HepG2 (cell line): Measurements from ENCODE around the gene COMT. TPM values are rescaled to one million over a fixed set of nuclear protein-coding genes. Genes with fewer than 3 reads are reported as not detected.

ENCODE experiments used
- CEBPG ChIP-seq: IDR thresholded peaks from 2 replicates; pipeline ENCODE4 v1.6.1; 2016
- DR1 ChIP-seq: sonication (generic); formaldehyde crosslinking; IDR thresholded peaks from 2 replicates; pipeline ENCODE4 v1.8.0; 2021; ENCODE audit warnings: mild to moderate bottlenecking, missing genetic modification reagents, inconsistent platforms
- FOXA1 ChIP-seq, 2 experiments: fragments of 450-650 bp in 1 of 2; sonication (generic) in 1 of 2; formaldehyde crosslinking in 1 of 2; IDR thresholded peaks; 2 replicates each; pipeline versions ENCODE4 v1.4.0 to v1.6.1; 2016 to 2020; ENCODE audit warnings: missing genetic modification reagents in 1 of 2
- HMGXB4 ChIP-seq, 2 experiments: sonication (generic) in 1 of 2; formaldehyde crosslinking in 1 of 2; IDR thresholded peaks; 2 replicates each; pipeline versions ENCODE4 v1.4.0 to v1.6.1; 2018 to 2020; ENCODE audit warnings: missing genetic modification reagents in 2 of 2, borderline replicate concordance in 1 of 2, low read depth in 1 of 2, mild to moderate bottlenecking in 1 of 2, missing biosample characterization in 1 of 2
- MTA1 ChIP-seq: sonication (generic); formaldehyde crosslinking; IDR thresholded peaks from 2 replicates; pipeline ENCODE4 v1.4.0; 2020; ENCODE audit warnings: missing genetic modification reagents, mild to moderate bottlenecking, borderline replicate concordance
- MYNN ChIP-seq: sonication (generic); formaldehyde crosslinking; IDR thresholded peaks from 2 replicates; pipeline ENCODE4 v1.4.0; 2020; ENCODE audit warnings: mild to moderate bottlenecking, low read depth, missing genetic modification reagents
- NFRKB ChIP-seq: fragments of 450-650 bp; IDR thresholded peaks from 2 replicates; pipeline ENCODE4 v1.6.1; 2017
- SPEN ChIP-seq: sonication (generic); formaldehyde crosslinking; IDR thresholded peaks from 2 replicates; pipeline ENCODE4 v1.5.1; 2020; ENCODE audit warnings: low read depth, mild to moderate bottlenecking, missing genetic modification reagents
- TBL1XR1 ChIP-seq: fragments of 150-350 bp; IDR thresholded peaks from 2 replicates; pipeline ENCODE4 v1.6.1; 2014; ENCODE audit warnings: borderline replicate concordance, low read length; ENCODE audit not compliant: partially characterized antibody
- TBX2 ChIP-seq: sonication (generic); formaldehyde crosslinking; IDR thresholded peaks from 2 replicates; pipeline ENCODE4 v1.5.0; 2020; ENCODE audit warnings: missing genetic modification reagents, mild to moderate bottlenecking, borderline replicate concordance
- TMF1 ChIP-seq: sonication (generic); formaldehyde crosslinking; IDR thresholded peaks from 2 replicates; pipeline ENCODE4 v1.8.1; 2022; ENCODE audit warnings: low read depth, missing genetic modification reagents
- ZFP91 ChIP-seq: sonication (generic); formaldehyde crosslinking; IDR thresholded peaks from 2 replicates; pipeline ENCODE4 v1.9.0; 2022; ENCODE audit warnings: missing genetic modification reagents, mild to moderate bottlenecking, borderline replicate concordance
- ZNF12 ChIP-seq: sonication (generic); formaldehyde crosslinking; IDR thresholded peaks from 2 replicates; pipeline ENCODE4 v1.5.0; 2020; ENCODE audit warnings: missing genetic modification reagents
- ZSCAN31 ChIP-seq: sonication (generic); formaldehyde crosslinking; IDR thresholded peaks from 2 replicates; pipeline ENCODE4 v1.5.0; 2020; ENCODE audit warnings: low read depth, mild to moderate bottlenecking, missing genetic modification reagents
- polyA plus RNA-seq, 8 experiments: library from polyadenylated mRNA; depleted of rRNA in 3 of 8; stranded (reverse) in 7 of 8; unstranded in 1 of 8; fragments of >200 nt; fragmentation: Illumina TruSeq in 4 of 8; extraction: Trizol in 4 of 8; gene quantifications; 2 replicates each; pipeline versions ENCODE4 v1.2.1 to v1.2.3, GENCODE V29; 2011 to 2016; ENCODE audit warnings: low read depth in 4 of 8, missing spikeins in 1 of 8, mixed read lengths in 1 of 8; ENCODE audit not compliant: insufficient read depth in 1 of 8
- total RNA-seq, 5 experiments: library from RNA; depleted of rRNA; stranded (reverse); fragments of >200 nt; fragmentation: Illumina TruSeq; extraction: Trizol; gene quantifications; 2 replicates each; pipeline ENCODE4 v1.2.3, GENCODE V29; 2016; ENCODE audit warnings: low read depth in 1 of 5
- TF ChIP-seq, protein P1 (sequence below): sonication (generic); formaldehyde crosslinking; IDR thresholded peaks from 2 replicates; pipeline ENCODE4 v1.4.0; 2020; ENCODE audit warnings: mild to moderate bottlenecking, missing genetic modification reagents
- TF ChIP-seq, protein P2 (sequence below): sonication (generic); formaldehyde crosslinking; IDR thresholded peaks from 2 replicates; pipeline ENCODE4 v1.4.0; 2020; ENCODE audit warnings: missing genetic modification reagents, borderline replicate concordance
- TF ChIP-seq, protein P3 (sequence below): sonication (generic); formaldehyde crosslinking; IDR thresholded peaks from 2 replicates; pipeline ENCODE4 v1.8.0; 2022; ENCODE audit warnings: missing genetic modification reagents, mild to moderate bottlenecking, inconsistent platforms, borderline replicate concordance

COMT gene
- total and polyA plus RNA-seq, 2 of the 13 experiments (the other 11 are each of a cell fraction or from before 2014, with no cell fraction given) = 156 to 162 TPM

GRCh38 chr22:19986410-19987341 lies 45.1 kb downstream of the COMT start (continued):
- TF ChIP-seq HMGXB4 (CRISPR knock-in tag; IDR thresholded peaks at IDR 0.05; ENCODE audit: borderline replicate concordance in 1 of 2, low read depth in 1 of 2) = peak; percentile 13 to 25; a peak in 2 of 4 replicates
- no peak for TF ChIP-seq ZSCAN31
- no peak for TF ChIP-seq DR1 (CRISPR knock-in tag)
- no peak for TF ChIP-seq ZNF12 (CRISPR knock-in tag)
- no peak for TF ChIP-seq NFRKB
- no peak for TF ChIP-seq TBL1XR1
- peak; percentile 45 for TF ChIP-seq TBX2 (CRISPR knock-in tag)
- TF ChIP-seq, protein P1, sequence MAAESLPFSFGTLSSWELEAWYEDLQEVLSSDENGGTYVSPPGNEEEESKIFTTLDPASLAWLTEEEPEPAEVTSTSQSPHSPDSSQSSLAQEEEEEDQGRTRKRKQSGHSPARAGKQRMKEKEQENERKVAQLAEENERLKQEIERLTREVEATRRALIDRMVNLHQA (CRISPR knock-in tag) = no peak
- TF ChIP-seq CEBPG (CRISPR knock-in tag) = no peak
- TF ChIP-seq FOXA1 (IDR thresholded peaks at IDR 0.05) = no peak
- no peak for TF ChIP-seq FOXA1 (CRISPR knock-in tag; IDR thresholded peaks at IDR 0.05)
- no peak; the same call in 1 of the 2 replicates for TF ChIP-seq TMF1 (CRISPR knock-in tag)
- peak; percentile 18; the same call in 1 of the 2 replicates for TF ChIP-seq ZFP91 (CRISPR knock-in tag)
- TF ChIP-seq, protein P2, sequence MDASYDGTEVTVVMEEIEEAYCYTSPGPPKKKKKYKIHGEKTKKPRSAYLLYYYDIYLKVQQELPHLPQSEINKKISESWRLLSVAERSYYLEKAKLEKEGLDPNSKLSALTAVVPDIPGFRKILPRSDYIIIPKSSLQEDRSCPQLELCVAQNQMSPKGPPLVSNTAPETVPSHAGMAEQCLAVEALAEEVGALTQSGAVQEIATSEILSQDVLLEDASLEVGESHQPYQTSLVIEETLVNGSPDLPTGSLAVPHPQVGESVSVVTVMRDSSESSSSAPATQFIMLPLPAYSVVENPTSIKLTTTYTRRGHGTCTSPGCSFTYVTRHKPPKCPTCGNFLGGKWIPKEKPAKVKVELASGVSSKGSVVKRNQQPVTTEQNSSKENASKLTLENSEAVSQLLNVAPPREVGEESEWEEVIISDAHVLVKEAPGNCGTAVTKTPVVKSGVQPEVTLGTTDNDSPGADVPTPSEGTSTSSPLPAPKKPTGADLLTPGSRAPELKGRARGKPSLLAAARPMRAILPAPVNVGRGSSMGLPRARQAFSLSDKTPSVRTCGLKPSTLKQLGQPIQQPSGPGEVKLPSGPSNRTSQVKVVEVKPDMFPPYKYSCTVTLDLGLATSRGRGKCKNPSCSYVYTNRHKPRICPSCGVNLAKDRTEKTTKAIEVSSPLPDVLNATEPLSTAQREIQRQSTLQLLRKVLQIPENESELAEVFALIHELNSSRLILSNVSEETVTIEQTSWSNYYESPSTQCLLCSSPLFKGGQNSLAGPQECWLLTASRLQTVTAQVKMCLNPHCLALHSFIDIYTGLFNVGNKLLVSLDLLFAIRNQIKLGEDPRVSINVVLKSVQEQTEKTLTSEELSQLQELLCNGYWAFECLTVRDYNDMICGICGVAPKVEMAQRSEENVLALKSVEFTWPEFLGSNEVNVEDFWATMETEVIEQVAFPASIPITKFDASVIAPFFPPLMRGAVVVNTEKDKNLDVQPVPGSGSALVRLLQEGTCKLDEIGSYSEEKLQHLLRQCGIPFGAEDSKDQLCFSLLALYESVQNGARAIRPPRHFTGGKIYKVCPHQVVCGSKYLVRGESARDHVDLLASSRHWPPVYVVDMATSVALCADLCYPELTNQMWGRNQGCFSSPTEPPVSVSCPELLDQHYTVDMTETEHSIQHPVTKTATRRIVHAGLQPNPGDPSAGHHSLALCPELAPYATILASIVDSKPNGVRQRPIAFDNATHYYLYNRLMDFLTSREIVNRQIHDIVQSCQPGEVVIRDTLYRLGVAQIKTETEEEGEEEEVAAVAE (CRISPR knock-in tag) = no peak
- 0 out of 2 replicates have a peak, but pooled peaks have one; percentile 42 for TF ChIP-seq MTA1 (CRISPR knock-in tag)
- TF ChIP-seq, protein P3, sequence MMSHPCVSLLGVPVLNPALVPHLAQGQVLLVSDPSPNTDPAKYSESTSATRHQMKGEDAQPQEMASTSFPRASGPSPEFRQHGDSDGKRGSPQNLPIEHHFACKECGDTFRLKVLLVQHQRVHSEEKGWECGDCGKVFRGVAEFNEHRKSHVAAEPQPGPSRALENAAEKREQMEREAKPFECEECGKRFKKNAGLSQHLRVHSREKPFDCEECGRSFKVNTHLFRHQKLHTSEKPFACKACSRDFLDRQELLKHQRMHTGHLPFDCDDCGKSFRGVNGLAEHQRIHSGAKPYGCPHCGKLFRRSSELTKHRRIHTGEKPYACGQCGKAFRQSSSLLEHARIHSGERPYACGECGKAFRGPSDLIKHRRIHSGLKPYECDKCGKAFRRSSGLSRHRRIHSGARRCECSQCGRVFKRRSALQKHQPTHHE (CRISPR knock-in tag) = no peak
- TF ChIP-seq MYNN (CRISPR knock-in tag) = no peak
- TF ChIP-seq SPEN (CRISPR knock-in tag) = peak; percentile 38; the same call in 1 of the 2 replicates
